DOHH2 (cell line): ENCODE results near the gene MC3R.

Source experiments
- H3F3A ChIP-seq: fragments of 200-600 bp; sonication (generic), shearing (Covaris generic); 2 replicates; pipeline ENCODE4 v1.6.0; 2016; ENCODE audit warnings: antibody characterized with exemption, mild to moderate bottlenecking; ENCODE audit not compliant: control insufficient read depth, insufficient read depth
- H3K27ac ChIP-seq: fragments of 200-600 bp; sonication (generic); 2 replicates; pipeline ENCODE4 v1.5.1; 2014; ENCODE audit warnings: low read depth, mild to moderate bottlenecking, low read length, moderate library complexity
- H3K27me3 ChIP-seq: fragments of 200-600 bp; sonication (generic); 2 replicates; pipeline ENCODE4 v1.6.1; 2014; ENCODE audit warnings: mild to moderate bottlenecking, low read length, mixed read lengths; ENCODE audit not compliant: control insufficient read depth
- H3K36me3 ChIP-seq: fragments of 200-600 bp; sonication (generic); 2 replicates; pipeline ENCODE4 v1.6.1; 2014; ENCODE audit warnings: mild to moderate bottlenecking, low read length, moderate library complexity, mixed read lengths; ENCODE audit not compliant: control insufficient read depth
- H3K4me1 ChIP-seq: fragments of 200-600 bp; sonication (generic); 2 replicates; pipeline ENCODE4 v1.6.1; 2014; ENCODE audit warnings: mild to moderate bottlenecking, low read length, mixed read lengths; ENCODE audit not compliant: control insufficient read depth
- H3K4me2 ChIP-seq: fragments of 200-600 bp; sonication (generic); 2 replicates; pipeline ENCODE4 v1.6.0; 2014; ENCODE audit warnings: mild to moderate bottlenecking, low read length, moderate library complexity
- H3K4me3 ChIP-seq: fragments of 200-600 bp; sonication (generic); 2 replicates; pipeline ENCODE4 v1.5.1; 2014; ENCODE audit warnings: mild to moderate bottlenecking, low read length, mixed read lengths
- H3K79me2 ChIP-seq: fragments of 200-600 bp; sonication (generic); 2 replicates; pipeline ENCODE4 v1.6.1; 2014; ENCODE audit warnings: mild to moderate bottlenecking, low read length, mixed read lengths; ENCODE audit not compliant: control insufficient read depth
- H3K9me2 ChIP-seq: fragments of 200-600 bp; sonication (generic); replicated peaks from 2 replicates; pipeline ENCODE4 v1.6.1; 2014; ENCODE audit warnings: mild to moderate bottlenecking, low read length, mixed read lengths; ENCODE audit not compliant: control insufficient read depth
- H3K9me3 ChIP-seq: fragments of 200-600 bp; sonication (generic); 2 replicates; pipeline ENCODE4 v1.6.1; 2014; ENCODE audit warnings: antibody characterized with exemption, low read length, mixed read lengths; ENCODE audit not compliant: control insufficient read depth, insufficient read depth
- H4K20me1 ChIP-seq: fragments of 200-600 bp; sonication (generic); 2 replicates; pipeline ENCODE4 v1.6.0; 2014; ENCODE audit warnings: low read depth, mild to moderate bottlenecking, antibody characterized with exemption, low read length, moderate library complexity; ENCODE audit not compliant: control insufficient read depth, insufficient read depth
- EZH2phosphoT487 ChIP-seq: fragments of 200-600 bp; sonication (generic); IDR thresholded peaks from 2 replicates; pipeline ENCODE4 v1.6.1; 2017; ENCODE audit warnings: borderline replicate concordance, mild to moderate bottlenecking, antibody characterized with exemption, low read length, moderate library complexity, mixed read lengths
- TF ChIP-seq, protein P1 (sequence below): fragments of 200-600 bp; sonication (generic); IDR thresholded peaks from one replicate; pipeline ENCODE4 v1.5.1; 2014; ENCODE audit warnings: antibody characterized with exemption, mild to moderate bottlenecking, low read depth, low read length; ENCODE audit not compliant: poor library complexity, severe bottlenecking

MC3R gene

GRCh38 chr20:56274156-56274555 is 25.6 kb downstream of the MC3R start:
- H4K20me1 ChIP-seq: no peaks in the 10 kb centered on the region
- H3K27me3 ChIP-seq: no peaks in the 10 kb centered on the region
- H3K4me1 ChIP-seq: no peaks in the 10 kb centered on the region
- TF ChIP-seq, protein P1, sequence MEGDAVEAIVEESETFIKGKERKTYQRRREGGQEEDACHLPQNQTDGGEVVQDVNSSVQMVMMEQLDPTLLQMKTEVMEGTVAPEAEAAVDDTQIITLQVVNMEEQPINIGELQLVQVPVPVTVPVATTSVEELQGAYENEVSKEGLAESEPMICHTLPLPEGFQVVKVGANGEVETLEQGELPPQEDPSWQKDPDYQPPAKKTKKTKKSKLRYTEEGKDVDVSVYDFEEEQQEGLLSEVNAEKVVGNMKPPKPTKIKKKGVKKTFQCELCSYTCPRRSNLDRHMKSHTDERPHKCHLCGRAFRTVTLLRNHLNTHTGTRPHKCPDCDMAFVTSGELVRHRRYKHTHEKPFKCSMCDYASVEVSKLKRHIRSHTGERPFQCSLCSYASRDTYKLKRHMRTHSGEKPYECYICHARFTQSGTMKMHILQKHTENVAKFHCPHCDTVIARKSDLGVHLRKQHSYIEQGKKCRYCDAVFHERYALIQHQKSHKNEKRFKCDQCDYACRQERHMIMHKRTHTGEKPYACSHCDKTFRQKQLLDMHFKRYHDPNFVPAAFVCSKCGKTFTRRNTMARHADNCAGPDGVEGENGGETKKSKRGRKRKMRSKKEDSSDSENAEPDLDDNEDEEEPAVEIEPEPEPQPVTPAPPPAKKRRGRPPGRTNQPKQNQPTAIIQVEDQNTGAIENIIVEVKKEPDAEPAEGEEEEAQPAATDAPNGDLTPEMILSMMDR: no peak
- TF ChIP-seq EZH2phosphoT487: no peak
- no peak overlapping the region for H3K4me2 ChIP-seq
- H3K4me3 ChIP-seq: no peak overlapping the region
- H3K36me3 ChIP-seq: no peaks in the 10 kb centered on the region
- H3K27ac ChIP-seq: no peak overlapping the region
- no peaks in the 10 kb centered on the region for H3K9me2 ChIP-seq
- H3F3A ChIP-seq: no peaks in the 10 kb centered on the region
- no peaks in the 10 kb centered on the region for H3K9me3 ChIP-seq
- no peaks in the 10 kb centered on the region for H3K79me2 ChIP-seq

DNA sequence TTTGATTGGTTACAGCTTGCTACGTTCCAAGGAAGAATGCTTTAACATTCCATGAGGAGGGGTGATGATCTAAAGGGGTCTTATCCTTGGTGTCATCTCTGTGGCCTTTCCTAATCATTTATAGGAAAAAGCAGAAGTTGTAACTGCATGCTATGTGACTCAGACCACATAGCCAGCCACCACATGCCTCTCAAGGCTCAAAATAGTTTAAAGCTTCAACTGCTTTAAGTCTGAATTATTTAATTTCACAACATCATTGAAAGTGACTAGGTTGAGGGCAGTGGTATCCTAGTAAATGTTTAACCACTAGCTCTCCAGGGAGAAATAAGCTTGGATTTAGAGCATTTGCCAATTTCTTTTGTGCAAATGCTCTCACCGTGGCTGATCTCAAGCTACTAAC is 29.7 kb downstream of the MC3R start:
- H3K36me3 ChIP-seq: no peaks in the 10 kb centered on the region
- H3K9me3 ChIP-seq: no peaks in the 10 kb centered on the region
- no peak for TF ChIP-seq EZH2phosphoT487
- TF ChIP-seq, protein P1: no peak
- H3K27me3 ChIP-seq: no peaks in the 10 kb centered on the region
- H4K20me1 ChIP-seq: no peaks in the 10 kb centered on the region
- H3K27ac ChIP-seq: no peak overlapping the region
- H3K9me2 ChIP-seq: no peaks in the 10 kb centered on the region
- H3K4me3 ChIP-seq: no peak overlapping the region
- no peaks in the 10 kb centered on the region for H3F3A ChIP-seq
- H3K79me2 ChIP-seq: no peaks in the 10 kb centered on the region
- no peak overlapping the region for H3K4me2 ChIP-seq
- H3K4me1 ChIP-seq: no peaks in the 10 kb centered on the region

DNA sequence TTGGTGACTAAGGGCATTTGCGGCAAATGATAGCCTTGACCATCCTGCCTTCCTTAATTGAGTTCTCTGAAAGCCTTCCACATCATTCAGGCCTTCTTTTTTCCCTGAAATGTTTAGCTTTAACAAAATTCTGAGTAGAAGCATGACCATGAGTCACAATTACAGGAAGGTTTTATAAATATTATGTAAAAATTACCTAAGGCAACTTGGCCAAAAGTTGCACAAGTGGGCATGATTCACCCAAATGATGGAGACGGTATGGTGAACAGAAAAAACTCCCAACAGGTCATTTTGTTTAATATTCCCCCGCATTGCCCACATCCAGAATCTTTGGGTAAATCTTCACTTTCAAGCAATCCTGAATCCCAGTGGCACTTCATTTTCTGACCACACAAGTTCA is 37.0 kb downstream of the MC3R start:
- Histone ChIP-seq H3F3A (no peaks in the 10 kb centered on the region), H3K79me2 (no peaks in the 10 kb centered on the region), H3K4me1 (no peaks in the 10 kb centered on the region), H3K9me3 (no peaks in the 10 kb centered on the region), H3K4me3 (no peak overlapping the region), H3K4me2 (no peak overlapping the region), H4K20me1 (no peaks in the 10 kb centered on the region), H3K9me2 (no peaks in the 10 kb centered on the region), H3K27me3 (no peaks in the 10 kb centered on the region), H3K36me3 (no peaks in the 10 kb centered on the region), H3K27ac (no peak overlapping the region)
- TF ChIP-seq EZH2phosphoT487: no peak
- TF ChIP-seq, protein P1: no peak

DNA sequence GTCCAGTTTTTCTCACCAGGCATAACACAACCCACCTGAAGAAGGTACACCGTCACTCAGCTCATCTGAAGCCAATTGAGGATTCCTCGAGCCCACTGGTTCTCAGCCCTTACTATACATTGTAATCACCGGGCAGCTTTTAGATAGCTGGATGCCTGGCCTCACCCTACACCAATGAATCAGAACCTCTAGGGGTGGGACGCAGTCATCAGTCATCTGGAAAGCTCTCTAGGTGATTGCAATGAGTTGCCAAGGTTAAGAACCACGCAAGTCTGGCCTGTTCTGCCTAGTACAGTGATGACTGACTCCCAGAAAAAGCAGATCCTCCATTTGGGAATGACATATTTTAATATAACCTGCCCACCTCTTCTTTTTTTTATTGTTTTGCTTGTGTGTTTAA is 41.1 kb downstream of the MC3R start:
- Histone ChIP-seq H3K79me2 (no peaks in the 10 kb centered on the region), H3K36me3 (no peaks in the 10 kb centered on the region), H3F3A (no peaks in the 10 kb centered on the region), H3K27me3 (no peaks in the 10 kb centered on the region), H3K4me3 (no peak overlapping the region), H3K4me1 (no peaks in the 10 kb centered on the region), H3K27ac (no peak overlapping the region), H4K20me1 (no peaks in the 10 kb centered on the region), H3K9me2 (no peaks in the 10 kb centered on the region), H3K9me3 (no peaks in the 10 kb centered on the region), H3K4me2 (no peak overlapping the region)
- TF ChIP-seq, protein P1: no peak
- no peak for TF ChIP-seq EZH2phosphoT487
